Measurements from ENCODE around the gene PCYT1A.

- TF ChIP-seq TFDP1 (CRISPR knock-in tag; IDR thresholded peaks at IDR 0.05; ENCODE audit: borderline replicate concordance): no peak
- TF ChIP-seq ETS1 (CRISPR knock-in tag; IDR thresholded peaks at IDR 0.05): no peak
- no peak for TF ChIP-seq TCF12 (IDR thresholded peaks at IDR 0.05)
- TF ChIP-seq TCF12 (CRISPR knock-in tag; IDR thresholded peaks at IDR 0.05): no peak
- TF ChIP-seq ZNF737 (CRISPR knock-in tag; IDR thresholded peaks at IDR 0.05; ENCODE audit: borderline replicate concordance): no peak
- no peak for TF ChIP-seq CREB3 (CRISPR knock-in tag; IDR thresholded peaks at IDR 0.05)
- TF ChIP-seq CENPBD1 (CRISPR knock-in tag; IDR thresholded peaks at IDR 0.05; ENCODE audit: borderline replicate concordance, low read depth): no peak
- TF ChIP-seq ZFX (CRISPR knock-in tag; IDR thresholded peaks at IDR 0.05; ENCODE audit: low read depth): no peak
- TF ChIP-seq NR3C1 (CRISPR knock-in tag; IDR thresholded peaks at IDR 0.05): no peak
- no peak for TF ChIP-seq ZNF639 (CRISPR knock-in tag; conservative IDR thresholded peaks at IDR 0.05)
- TF ChIP-seq ZNF512 (CRISPR knock-in tag; IDR thresholded peaks at IDR 0.05): no peak
- no peak for TF ChIP-seq TEF (CRISPR knock-in tag; IDR thresholded peaks at IDR 0.05)
Measured at GRCh38 chr3:196193736-196194541, 93.6 kb downstream of the PCYT1A start.
